ENCODE results near the gene ABCC10. TPM values are rescaled to one million over a fixed set of nuclear protein-coding genes. Genes with fewer than 3 reads are reported as not detected.
A peak's percentile ranks its signal among the peaks of the same experiment; 100 is the strongest.

The ABCC10 gene
- polyA plus RNA-seq, 1 experiment, result 27.8 TPM

DNA sequence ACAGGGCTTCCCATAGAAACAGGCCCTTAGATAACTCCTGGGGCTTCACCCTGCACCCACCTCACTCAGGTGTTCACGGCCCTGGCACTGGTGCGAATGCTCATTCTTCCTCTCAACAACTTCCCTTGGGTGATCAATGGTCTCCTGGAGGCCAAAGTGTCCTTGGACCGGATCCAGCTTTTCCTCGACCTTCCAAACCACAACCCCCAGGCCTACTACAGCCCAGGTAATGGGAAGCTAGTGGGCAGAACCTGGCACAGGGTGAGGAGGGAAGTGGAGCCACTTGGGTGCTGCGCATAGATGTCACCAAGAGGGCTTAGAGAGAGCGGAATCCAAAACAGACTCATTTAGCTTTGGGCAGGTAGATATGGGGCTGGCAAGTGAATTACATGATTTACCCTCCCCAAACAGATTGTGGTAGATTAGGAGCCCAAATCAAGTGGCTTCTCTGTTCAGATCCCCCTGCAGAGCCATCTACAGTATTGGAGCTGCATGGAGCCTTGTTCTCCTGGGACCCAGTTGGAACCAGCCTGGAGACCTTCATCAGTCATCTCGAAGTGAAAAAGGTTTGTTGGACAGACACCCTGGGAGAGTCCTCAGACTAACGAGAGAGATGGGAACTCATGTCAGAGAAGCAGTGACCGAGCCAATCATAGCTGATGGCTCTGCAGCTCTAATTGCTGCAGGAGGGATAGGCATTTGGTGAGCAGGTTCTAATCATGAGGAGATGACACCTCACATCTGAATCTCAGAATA is 8.5 kb downstream of the ABCC10 start:
- CTCF ChIA-PET, result interaction anchor here (0.8 to 1.5 kb wide), 6 partner anchors 16 to 172 kb away, joined by 3 to 5 read pairs (median 4); no protein-coding TSS in a partner anchor
- TF ChIP-seq, protein P1, sequence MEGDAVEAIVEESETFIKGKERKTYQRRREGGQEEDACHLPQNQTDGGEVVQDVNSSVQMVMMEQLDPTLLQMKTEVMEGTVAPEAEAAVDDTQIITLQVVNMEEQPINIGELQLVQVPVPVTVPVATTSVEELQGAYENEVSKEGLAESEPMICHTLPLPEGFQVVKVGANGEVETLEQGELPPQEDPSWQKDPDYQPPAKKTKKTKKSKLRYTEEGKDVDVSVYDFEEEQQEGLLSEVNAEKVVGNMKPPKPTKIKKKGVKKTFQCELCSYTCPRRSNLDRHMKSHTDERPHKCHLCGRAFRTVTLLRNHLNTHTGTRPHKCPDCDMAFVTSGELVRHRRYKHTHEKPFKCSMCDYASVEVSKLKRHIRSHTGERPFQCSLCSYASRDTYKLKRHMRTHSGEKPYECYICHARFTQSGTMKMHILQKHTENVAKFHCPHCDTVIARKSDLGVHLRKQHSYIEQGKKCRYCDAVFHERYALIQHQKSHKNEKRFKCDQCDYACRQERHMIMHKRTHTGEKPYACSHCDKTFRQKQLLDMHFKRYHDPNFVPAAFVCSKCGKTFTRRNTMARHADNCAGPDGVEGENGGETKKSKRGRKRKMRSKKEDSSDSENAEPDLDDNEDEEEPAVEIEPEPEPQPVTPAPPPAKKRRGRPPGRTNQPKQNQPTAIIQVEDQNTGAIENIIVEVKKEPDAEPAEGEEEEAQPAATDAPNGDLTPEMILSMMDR (IDR thresholded peaks at IDR 0.05; ENCODE audit: insufficient read depth, low read depth, low read length), result no peak

DNA sequence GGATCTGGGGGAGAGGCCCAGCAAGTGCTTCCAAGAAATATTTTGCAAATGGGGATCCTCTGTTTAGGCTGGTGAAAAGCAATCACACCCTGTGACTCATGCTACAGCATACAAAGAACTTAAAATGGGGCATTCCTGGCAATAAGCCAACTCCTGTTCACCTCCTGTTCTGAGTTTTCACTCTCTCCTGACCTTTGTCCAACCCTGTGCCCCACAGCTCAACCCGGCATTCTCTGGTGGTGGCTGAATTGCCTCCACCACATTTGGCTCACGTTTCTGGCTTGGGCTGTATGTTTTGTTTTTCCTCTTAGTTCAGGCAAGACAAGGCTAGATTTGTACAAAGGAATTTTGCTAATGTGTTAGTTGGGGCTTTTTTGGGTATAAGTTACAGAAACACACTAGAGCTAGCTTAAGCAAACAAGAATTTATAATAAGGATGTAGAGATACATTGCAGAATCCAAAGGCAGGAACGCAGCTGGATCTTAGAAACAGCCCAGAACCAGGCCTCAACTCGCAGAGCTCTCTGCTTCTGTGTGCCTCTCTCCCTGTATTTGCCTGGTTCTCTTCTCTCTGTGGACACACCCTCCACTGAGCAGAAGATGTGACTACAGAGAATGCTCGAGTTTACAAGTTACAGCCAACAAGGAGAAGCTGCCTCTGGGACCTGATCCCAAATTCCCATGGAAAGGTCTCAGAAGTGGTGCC is 9.4 kb downstream of the ABCC10 start:
- peaks cover 13% of the 10 kb centered on the region for H3K36me3 ChIP-seq (ENCODE audit: control insufficient read depth, insufficient read depth, low read length)
- H3K4me3 ChIP-seq (ENCODE audit: low read depth, low read length), result no peak overlapping the region
- ChIA-PET CTCF (interaction anchor here (0.8 to 1.5 kb wide), 7 partner anchors 17 to 180 kb away, joined by 3 to 5 read pairs (median 4); no protein-coding TSS in a partner anchor), POLR2A (interaction anchor here (0.7 to 1.0 kb wide), 2 partner anchors 11 to 80 kb away, joined by 4 to 5 read pairs; no protein-coding TSS in a partner anchor)
- TF ChIP-seq, protein P1 (IDR thresholded peaks at IDR 0.05; ENCODE audit: insufficient read depth, low read depth, low read length), result no peak
- DNase-seq (ENCODE audit: low read depth), result peak; percentile 44
- no peaks in the 10 kb centered on the region for H3K27me3 ChIP-seq (ENCODE audit: control insufficient read depth, insufficient read depth, low read length)

More for the DNA sequence above, 8.5 kb downstream of the ABCC10 start:
- H3K27me3 ChIP-seq (ENCODE audit: control insufficient read depth, insufficient read depth, low read length), result no peaks in the 10 kb centered on the region
- no peak overlapping the region for H3K4me3 ChIP-seq (ENCODE audit: low read depth, low read length)
- DNase-seq (ENCODE audit: low read depth), result no peak
- POLR2A ChIA-PET, result interaction anchor here (0.7 kb wide), 1 partner anchor 79 kb away, joined by 4 read pairs; no protein-coding TSS in a partner anchor
- H3K36me3 ChIP-seq (ENCODE audit: control insufficient read depth, insufficient read depth, low read length), result peaks cover 10% of the 10 kb centered on the region

DNA sequence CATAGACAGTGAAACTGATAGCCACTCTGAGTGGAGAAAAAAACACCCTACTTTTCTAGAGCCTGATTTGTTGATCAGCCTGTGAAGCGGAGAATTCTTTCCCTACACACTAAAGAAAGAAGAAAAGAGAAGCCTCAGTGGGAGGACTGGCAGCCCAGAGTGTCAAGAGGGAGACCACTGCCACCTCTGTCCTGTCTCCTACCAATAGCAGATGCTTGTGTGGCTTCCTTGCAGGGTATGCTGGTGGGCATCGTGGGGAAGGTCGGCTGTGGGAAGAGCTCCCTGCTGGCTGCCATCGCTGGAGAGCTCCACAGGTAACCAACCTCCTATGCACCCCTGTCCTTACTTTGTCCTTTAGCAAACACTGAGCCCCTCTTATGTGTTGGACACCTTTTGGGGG is 10.4 kb downstream of the ABCC10 start:
- Histone ChIP-seq H3K27me3 (ENCODE audit: control insufficient read depth, insufficient read depth, low read length) (no peaks in the 10 kb centered on the region), H3K36me3 (ENCODE audit: control insufficient read depth, insufficient read depth, low read length) (peaks cover 11% of the 10 kb centered on the region), H3K4me3 (ENCODE audit: low read depth, low read length) (no peak overlapping the region)
- TF ChIP-seq, protein P1 (IDR thresholded peaks at IDR 0.05; ENCODE audit: insufficient read depth, low read depth, low read length), result no peak
- ChIA-PET CTCF (interaction anchor here (1.2 to 1.4 kb wide), 3 partner anchors 17 to 69 kb away, joined by 4 to 7 read pairs (median 4); partner anchors contain the start of gene DLK2), POLR2A (no interaction called here)
- DNase-seq (ENCODE audit: low read depth), result no peak

DNA sequence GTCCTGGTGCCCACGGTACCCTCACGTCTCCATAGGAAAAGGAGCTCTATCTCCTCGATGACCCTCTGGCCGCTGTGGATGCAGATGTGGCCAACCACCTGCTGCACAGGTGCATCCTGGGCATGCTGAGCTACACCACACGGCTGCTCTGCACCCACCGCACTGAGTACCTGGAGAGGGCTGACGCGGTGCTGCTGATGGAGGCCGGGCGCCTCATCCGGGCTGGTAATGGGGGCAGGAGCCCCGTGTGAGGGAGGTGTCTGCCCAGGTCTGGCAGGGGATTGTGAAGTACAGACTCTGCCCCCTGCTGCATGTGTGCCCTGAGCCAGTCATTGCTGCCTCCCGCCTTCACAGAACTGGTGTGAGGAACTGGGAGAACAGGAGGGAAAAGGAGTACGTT is 15.6 kb downstream of the ABCC10 start:
- ChIA-PET CTCF (interaction anchor here (0.7 to 3.5 kb wide), 4 partner anchors 10 to 54 kb away, joined by 3 to 11 read pairs (median 4); no protein-coding TSS in a partner anchor), POLR2A (no interaction called here)
- H3K27me3 ChIP-seq (ENCODE audit: control insufficient read depth, insufficient read depth, low read length), result no peaks in the 10 kb centered on the region
- H3K36me3 ChIP-seq (ENCODE audit: control insufficient read depth, insufficient read depth, low read length), result peaks cover 30% of the 10 kb centered on the region
- DNase-seq (ENCODE audit: low read depth), result no peak
- no peak overlapping the region for H3K4me3 ChIP-seq (ENCODE audit: low read depth, low read length)
- TF ChIP-seq, protein P1 (IDR thresholded peaks at IDR 0.05; ENCODE audit: insufficient read depth, low read depth, low read length), result no peak

DNA sequence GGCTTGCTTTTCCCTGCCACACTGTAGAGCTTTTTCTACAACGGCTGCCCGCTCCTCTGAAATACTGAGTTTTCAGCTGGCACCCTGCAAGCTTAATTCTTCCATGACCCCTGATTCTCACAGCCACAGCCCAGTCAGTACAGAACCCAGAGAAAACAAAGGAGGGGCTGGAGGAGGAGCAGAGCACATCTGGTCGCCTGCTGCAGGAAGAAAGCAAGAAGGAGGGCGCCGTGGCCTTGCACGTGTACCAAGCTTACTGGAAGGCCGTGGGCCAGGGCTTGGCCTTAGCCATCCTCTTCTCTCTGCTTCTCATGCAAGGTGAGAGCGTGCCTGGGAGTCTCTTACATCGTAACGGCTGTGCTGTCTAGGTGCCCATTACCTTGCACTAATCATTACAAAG is 16.7 kb downstream of the ABCC10 start:
- DNase-seq (ENCODE audit: low read depth), result no peak
- TF ChIP-seq, protein P1 (IDR thresholded peaks at IDR 0.05; ENCODE audit: insufficient read depth, low read depth, low read length), result no peak
- POLR2A ChIA-PET, result no interaction called here

More for the DNA sequence above, 16.7 kb downstream of the ABCC10 start:
- Histone ChIP-seq H3K4me3 (ENCODE audit: low read depth, low read length) (no peak overlapping the region), H3K36me3 (ENCODE audit: control insufficient read depth, insufficient read depth, low read length) (peaks cover 36% of the 10 kb centered on the region), H3K27me3 (ENCODE audit: control insufficient read depth, insufficient read depth, low read length) (no peaks in the 10 kb centered on the region)
- CTCF ChIA-PET, result interaction anchor here (1.2 to 2.1 kb wide), 3 partner anchors 11 to 63 kb away, joined by 4 to 8 read pairs (median 8); partner anchors contain the start of gene DLK2

All from BJ (cell line).